GM18519 (cell line): ENCODE results near the gene CDNF.

Experiments used
- ATAC-seq: cut with Tn5 transposase; IDR thresholded peaks from one replicate; pipeline ENCODE4 v1.9.1; 2021; ENCODE audit warnings: mild to moderate bottlenecking, moderate library complexity; ENCODE audit not compliant: unreplicated experiment, low FRiP score

CDNF gene

GRCh38 chr10:14801723-14802122, 36.1 kb downstream of the CDNF start:
- no peak for ATAC-seq

GRCh38 chr10:14800397-14800796, 37.4 kb downstream of the CDNF start:
- no peak for ATAC-seq

- no peak for ATAC-seq
Measured at GRCh38 chr10:14798636-14799035, 39.2 kb downstream of the CDNF start.

DNA sequence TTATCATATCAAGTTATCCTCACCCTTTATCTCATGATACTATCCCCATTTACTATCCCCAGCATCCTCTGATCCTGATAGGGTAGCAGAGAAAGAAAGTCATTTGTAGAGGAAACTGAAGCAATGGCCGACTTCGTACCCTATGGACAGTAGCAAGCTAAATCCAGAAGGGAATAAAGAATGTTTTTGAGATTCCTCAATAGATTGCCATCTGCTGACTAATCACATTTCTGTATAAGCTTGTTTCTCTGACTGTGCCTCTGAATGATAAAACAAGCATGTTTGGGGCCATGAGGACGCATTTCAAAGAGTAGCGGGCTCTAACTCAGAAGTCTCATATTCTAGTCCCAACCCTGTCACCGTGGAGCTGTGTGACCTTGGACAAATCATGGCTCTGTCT, 49.9 kb downstream of the CDNF start:
- no peak for ATAC-seq

DNA sequence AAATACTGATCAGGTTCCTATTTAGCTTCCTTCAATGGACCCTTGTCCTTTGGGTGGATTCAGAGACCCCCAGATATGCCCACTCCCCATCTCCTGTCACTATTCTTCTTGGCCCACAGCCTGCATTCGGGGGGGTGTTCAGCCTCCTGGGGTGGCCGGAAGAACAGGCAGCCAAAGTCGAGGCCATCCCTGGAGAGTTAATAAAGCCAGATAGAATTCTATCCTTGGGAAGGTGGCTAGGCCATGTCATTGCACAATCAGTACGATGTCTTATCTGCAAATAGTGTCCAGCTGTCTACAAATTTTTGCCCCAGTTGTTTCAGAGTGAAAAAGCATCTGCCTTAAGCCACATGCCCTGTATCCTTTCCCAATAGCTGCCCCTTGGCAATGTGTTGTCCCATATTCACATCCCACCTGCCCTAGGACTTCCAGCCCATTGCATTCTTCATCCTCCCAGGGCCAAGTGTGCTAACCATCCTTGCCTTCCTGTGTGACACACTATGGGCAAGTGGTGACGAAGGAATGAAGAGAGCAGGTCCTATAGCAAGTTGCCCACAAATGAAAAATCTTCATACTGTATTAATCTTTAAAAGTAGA, 53.3 kb downstream of the CDNF start:
- no peak for ATAC-seq

- no peak for ATAC-seq
Measured at GRCh38 chr10:14782691-14783363, 55.0 kb downstream of the CDNF start.

GRCh38 chr10:14781763-14782162, 56.1 kb downstream of the CDNF start:
- ATAC-seq, result no peak

DNA sequence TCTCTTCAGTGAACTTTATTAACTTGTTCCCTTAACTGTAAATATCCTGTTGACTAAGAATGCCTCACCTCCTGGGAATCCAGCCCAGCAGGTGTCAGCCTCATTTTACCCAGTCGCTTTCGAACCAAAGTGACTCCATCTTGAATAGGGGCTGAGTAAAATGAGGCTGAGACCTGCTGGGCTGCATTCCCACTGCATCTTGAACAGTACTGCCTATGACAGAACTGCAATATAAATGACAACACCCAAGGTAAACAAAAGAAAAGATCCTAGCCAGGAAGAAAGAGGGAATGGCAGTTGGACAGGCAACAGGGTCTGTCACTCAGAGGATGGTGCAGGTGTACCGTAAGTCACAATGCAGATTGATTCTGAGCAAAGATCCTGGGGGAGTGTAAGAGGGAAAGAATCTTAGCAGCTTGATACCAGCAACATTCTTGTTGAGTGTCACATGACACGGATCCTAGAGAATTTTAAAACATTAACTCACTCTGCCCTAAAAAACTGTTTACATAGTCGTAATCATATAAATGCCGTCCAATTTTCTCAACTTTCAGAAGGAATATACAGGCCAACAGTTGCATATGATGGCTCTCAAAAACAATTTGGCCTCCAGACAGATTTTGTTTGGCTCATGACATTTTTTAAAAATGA, 58.7 kb downstream of the CDNF start:
- ATAC-seq, result no peak

- ATAC-seq, result no peak
Measured at GRCh38 chr10:14776546-14776945, 61.3 kb downstream of the CDNF start.

GRCh38 chr10:14775656-14776055, 62.2 kb downstream of the CDNF start:
- ATAC-seq, result no peak

DNA sequence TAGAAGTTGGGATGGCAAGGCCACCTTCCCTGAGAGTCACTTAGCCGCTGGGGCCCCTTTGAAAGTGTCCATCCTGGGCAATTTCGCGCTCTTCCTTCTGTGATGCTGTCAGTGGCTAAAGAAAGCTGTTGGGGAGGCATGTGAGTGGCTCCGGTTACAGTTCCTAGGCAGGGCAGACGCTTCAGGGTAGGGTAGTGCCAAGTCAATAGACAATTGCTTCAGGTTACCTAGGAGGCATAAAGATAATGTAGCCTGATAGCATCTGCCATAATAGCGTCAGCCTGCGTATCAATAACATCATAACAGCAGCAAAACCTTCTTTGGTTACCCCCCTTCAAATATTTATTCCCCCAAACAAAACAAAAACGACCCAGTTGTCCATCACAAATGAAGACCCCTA, 63.0 kb downstream of the CDNF start, which contains the start of gene FAM107B:
Gene FAM107B (minus strand): TSS at position 101 of the 400 bp plus-strand sequence. CDS start 234 bp downstream, outside the sequence.
- ATAC-seq, result no peak

DNA sequence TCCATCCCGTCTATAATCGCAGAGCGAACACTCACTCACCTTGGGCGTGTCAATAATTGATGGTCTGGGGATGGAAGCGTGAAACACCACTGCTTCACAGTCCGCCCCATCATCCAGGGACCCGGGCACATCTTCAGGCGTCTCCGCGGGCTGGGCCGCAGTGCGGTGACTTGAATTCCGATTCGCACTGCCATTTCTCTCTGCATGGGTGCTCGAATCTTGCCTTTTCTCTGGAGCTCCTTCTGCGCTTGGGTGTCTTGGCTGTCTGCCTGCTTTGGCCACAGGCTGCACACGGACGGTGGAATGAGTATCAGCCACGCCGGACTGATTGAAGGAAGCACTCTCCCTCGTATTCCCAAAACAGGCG, 63.6 kb downstream of the CDNF start:
- ATAC-seq, result no peak

GRCh38 chr10:14773551-14774213, 64.2 kb downstream of the CDNF start:
- no peak for ATAC-seq

- no peak for ATAC-seq
Measured at GRCh38 chr10:14772399-14772798, 65.4 kb downstream of the CDNF start.

DNA sequence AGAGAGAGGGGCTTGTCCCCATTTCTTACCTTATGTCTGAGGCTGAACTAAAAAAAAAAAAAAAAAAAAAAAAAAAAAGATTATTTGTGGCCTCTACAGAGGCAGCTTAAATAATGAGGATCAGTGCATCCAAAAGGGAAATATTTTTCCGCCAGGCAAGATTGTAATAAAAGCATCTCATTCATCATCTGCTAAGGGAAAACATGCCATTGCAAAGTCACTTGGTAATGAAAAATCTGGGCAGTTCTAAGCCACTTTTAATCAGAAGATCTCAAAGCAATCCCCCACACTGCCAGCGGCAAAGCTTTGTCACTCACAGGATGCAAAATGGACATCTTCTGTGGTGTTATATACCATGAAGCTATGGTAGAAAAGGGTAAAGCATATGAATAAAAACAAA, 66.9 kb downstream of the CDNF start:
- ATAC-seq, result no peak
